SU-DHL-6 (cell line): ENCODE results near the gene POU6F2.

Experiments used
- H2AFZ ChIP-seq: fragments of 200-600 bp; sonication (generic); 2 replicates; pipeline ENCODE4 v1.6.1; 2014; ENCODE audit warnings: low read depth, mild to moderate bottlenecking, moderate library complexity, mixed read lengths, antibody characterized with exemption, low read length; ENCODE audit not compliant: severe bottlenecking
- H3F3A ChIP-seq: fragments of 200-600 bp; shearing (Covaris generic); 2 replicates; pipeline ENCODE4 v1.6.0; 2016; ENCODE audit warnings: antibody characterized with exemption, mild to moderate bottlenecking; ENCODE audit not compliant: insufficient read depth
- H3K27ac ChIP-seq: fragments of 200-600 bp; sonication (generic); 2 replicates; pipeline ENCODE4 v1.5.1; 2016; ENCODE audit warnings: low read depth, mild to moderate bottlenecking, low read length, moderate library complexity, mixed read lengths
- H3K27me3 ChIP-seq: fragments of 200-600 bp; sonication (generic), shearing (Covaris generic); 2 replicates; pipeline ENCODE4 v1.6.0; 2014; ENCODE audit warnings: mild to moderate bottlenecking, low read length
- H3K36me3 ChIP-seq: fragments of 200-600 bp; sonication (generic); 2 replicates; pipeline ENCODE4 v1.6.1; 2014; ENCODE audit warnings: mild to moderate bottlenecking, low read length, mixed read lengths
- H3K4me2 ChIP-seq: fragments of 300-600, 200-600 bp; shearing (Covaris generic), sonication (generic); 2 replicates; pipeline ENCODE4 v1.6.0; 2014; ENCODE audit warnings: low read length, low read depth, mild to moderate bottlenecking; ENCODE audit not compliant: poor library complexity, severe bottlenecking
- H3K4me3 ChIP-seq: fragments of 200-600 bp; sonication (generic); 2 replicates; pipeline ENCODE4 v1.5.1; 2014; ENCODE audit warnings: antibody characterized with exemption, low read length, mild to moderate bottlenecking, mixed read lengths; ENCODE audit not compliant: insufficient read depth, poor library complexity, severe bottlenecking
- H3K79me2 ChIP-seq: fragments of 200-600 bp; sonication (generic); 2 replicates; pipeline ENCODE4 v1.6.1; 2014; ENCODE audit warnings: mild to moderate bottlenecking, low read length, moderate library complexity; ENCODE audit not compliant: insufficient read depth
- H3K9ac ChIP-seq: fragments of 200-600 bp; sonication (generic); 2 replicates; pipeline ENCODE4 v1.7.0; 2014; ENCODE audit warnings: mild to moderate bottlenecking, low read length
- H3K9me2 ChIP-seq: fragments of 200-600 bp; sonication (generic); replicated peaks from 2 replicates; pipeline ENCODE4 v1.6.1; 2014; ENCODE audit warnings: low read length; ENCODE audit not compliant: insufficient read depth
- H3K9me3 ChIP-seq: fragments of 200-600 bp; sonication (generic); 2 replicates; pipeline ENCODE4 v1.6.1; 2014; ENCODE audit warnings: low read length, mixed read lengths; ENCODE audit not compliant: insufficient read depth
- H4K20me1 ChIP-seq: fragments of 200-600 bp; sonication (generic); 2 replicates; pipeline ENCODE4 v1.6.1; 2014; ENCODE audit warnings: low read depth, mild to moderate bottlenecking, antibody characterized with exemption, low read length, moderate library complexity, mixed read lengths
- CTCF ChIP-seq: fragments of 200-600 bp; sonication (generic); IDR thresholded peaks from one replicate; pipeline ENCODE4 v1.5.1; 2017; ENCODE audit warnings: antibody characterized with exemption, mild to moderate bottlenecking, low read length, moderate library complexity; ENCODE audit not compliant: insufficient read depth, poor library complexity, severe bottlenecking
- EZH2phosphoT487 ChIP-seq: fragments of 200-600 bp; sonication (generic), shearing (Covaris generic); conservative IDR thresholded peaks from 2 replicates; pipeline ENCODE4 v1.6.1; 2018; ENCODE audit warnings: mild to moderate bottlenecking, antibody characterized with exemption, low read length, moderate library complexity, mixed read lengths

POU6F2 gene

GRCh38 chr7:39295796-39296195 is 318.1 kb downstream of the POU6F2 start:
- Histone ChIP-seq H3K4me3 (no peak overlapping the region), H3K9me3 (no peaks in the 10 kb centered on the region), H3K27ac (no peak overlapping the region), H3K9me2 (no peaks in the 10 kb centered on the region), H3K27me3 (no peaks in the 10 kb centered on the region), H3K36me3 (no peaks in the 10 kb centered on the region), H3K4me2 (no peak overlapping the region), H4K20me1 (no peaks in the 10 kb centered on the region), H3K79me2 (no peaks in the 10 kb centered on the region), H3K9ac (no peak overlapping the region), H2AFZ (no peak overlapping the region), H3F3A (no peaks in the 10 kb centered on the region)
- TF ChIP-seq EZH2phosphoT487 (no peak), CTCF (no peak)

GRCh38 chr7:39299695-39300094 is 322.0 kb downstream of the POU6F2 start:
- Histone ChIP-seq H3K4me3 (no peak overlapping the region), H3K27ac (no peak overlapping the region), H4K20me1 (no peaks in the 10 kb centered on the region), H3K4me2 (no peak overlapping the region), H3F3A (no peaks in the 10 kb centered on the region), H2AFZ (no peak overlapping the region), H3K36me3 (no peaks in the 10 kb centered on the region), H3K9ac (no peak overlapping the region), H3K27me3 (no peaks in the 10 kb centered on the region), H3K79me2 (no peaks in the 10 kb centered on the region), H3K9me2 (no peaks in the 10 kb centered on the region), H3K9me3 (no peaks in the 10 kb centered on the region)
- no peak for TF ChIP-seq EZH2phosphoT487
- no peak for TF ChIP-seq CTCF

- Histone ChIP-seq H3K27me3 (no peaks in the 10 kb centered on the region), H3K4me2 (no peak overlapping the region), H3F3A (no peaks in the 10 kb centered on the region), H3K9me3 (no peaks in the 10 kb centered on the region), H3K9me2 (no peaks in the 10 kb centered on the region), H3K9ac (no peak overlapping the region), H2AFZ (no peak overlapping the region), H3K4me3 (no peak overlapping the region), H3K36me3 (no peaks in the 10 kb centered on the region), H4K20me1 (no peaks in the 10 kb centered on the region), H3K79me2 (no peaks in the 10 kb centered on the region), H3K27ac (no peak overlapping the region)
- no peak for TF ChIP-seq CTCF
- TF ChIP-seq EZH2phosphoT487 = no peak
Measured at GRCh38 chr7:39300276-39300675, 322.6 kb downstream of the POU6F2 start.

- no peak overlapping the region for H3K4me3 ChIP-seq
- no peak overlapping the region for H3K9ac ChIP-seq
- H3K27ac ChIP-seq = no peak overlapping the region
- H3K79me2 ChIP-seq = no peaks in the 10 kb centered on the region
- no peaks in the 10 kb centered on the region for H3F3A ChIP-seq
- TF ChIP-seq EZH2phosphoT487 (no peak), CTCF (no peak)
- H3K27me3 ChIP-seq = no peaks in the 10 kb centered on the region
- H2AFZ ChIP-seq = no peak overlapping the region
- no peaks in the 10 kb centered on the region for H3K9me2 ChIP-seq
- H3K4me2 ChIP-seq = no peak overlapping the region
- no peaks in the 10 kb centered on the region for H4K20me1 ChIP-seq
- H3K9me3 ChIP-seq = no peaks in the 10 kb centered on the region
- H3K36me3 ChIP-seq = no peaks in the 10 kb centered on the region
Measured at GRCh38 chr7:39301543-39301942, 323.8 kb downstream of the POU6F2 start.
